HG03045 (cell line): ENCODE data around the gene PRKN.
"Not testable (repeated sequence)": the region's sequence is repeated elsewhere in the genome, so short reads cannot be mapped to it uniquely, and the experiment has no call there.

Experiments
- ATAC-seq: cut with Tn5 transposase; IDR thresholded peaks from one replicate; pipeline ENCODE4 v1.9.1; 2021; ENCODE audit warnings: mild to moderate bottlenecking, moderate library complexity; ENCODE audit not compliant: unreplicated experiment

Gene PRKN

DNA sequence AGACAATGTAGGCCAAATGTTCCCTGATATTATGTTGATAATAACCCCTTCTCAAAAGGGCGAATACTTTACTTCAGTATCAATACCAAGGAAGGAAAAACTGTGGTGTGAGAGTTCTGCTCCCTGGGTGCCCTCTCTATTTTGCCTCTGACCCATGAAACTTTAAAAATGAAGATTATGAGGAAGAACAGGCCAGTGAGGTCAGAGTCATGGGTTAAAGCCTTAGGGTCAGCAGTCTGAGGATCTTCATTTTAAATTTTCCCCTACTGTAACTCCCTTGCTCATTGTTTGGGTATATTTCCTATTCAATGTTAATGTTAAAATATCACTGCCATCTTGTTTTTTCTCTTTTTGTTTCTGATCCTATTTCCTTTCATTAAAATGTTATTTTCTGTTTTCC, 47.9 kb downstream of the PRKN start:
- no peak for ATAC-seq

DNA sequence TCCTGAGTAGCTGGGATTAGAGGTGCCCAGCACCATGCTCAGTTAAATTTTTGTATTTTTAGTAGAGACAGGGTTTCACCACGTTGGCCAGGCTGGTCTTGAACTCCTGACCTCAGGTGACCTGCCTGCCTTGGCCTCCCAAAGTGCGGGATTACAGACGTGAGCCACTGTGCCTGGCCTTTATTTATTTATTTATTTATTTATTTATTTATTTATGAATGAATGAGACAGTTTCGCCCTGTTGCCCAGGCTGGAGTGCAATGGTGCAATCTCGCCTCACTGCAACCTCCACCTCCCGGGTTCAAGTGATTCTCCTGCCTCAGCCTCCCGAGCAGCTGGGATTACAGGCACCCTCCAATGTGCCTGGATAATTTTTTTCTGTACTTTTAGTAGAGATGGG, 48.7 kb downstream of the PRKN start:
- ATAC-seq: not testable (repeated sequence)

GRCh38 chr6:162675503-162675902, 52.1 kb downstream of the PRKN start:
- ATAC-seq: no peak

DNA sequence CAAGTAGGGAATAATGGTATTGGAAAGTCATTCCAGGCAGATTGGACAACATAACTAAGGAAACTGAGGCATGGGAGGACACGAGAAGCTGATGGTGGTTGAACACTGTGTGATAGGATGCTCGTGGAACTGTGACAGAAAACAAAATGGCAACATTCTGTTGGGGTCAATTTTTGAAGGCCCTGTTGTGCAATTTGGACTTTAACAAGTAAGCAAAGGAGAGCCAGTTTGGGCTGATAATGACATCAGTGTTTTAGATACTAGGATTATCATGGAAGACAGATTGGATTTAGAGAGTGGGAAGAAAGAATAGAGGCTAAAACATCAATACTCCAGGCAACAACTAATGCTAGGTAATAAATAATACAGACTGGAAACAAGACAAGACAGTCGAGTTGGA, 53.1 kb downstream of the PRKN start:
- ATAC-seq: no peak

DNA sequence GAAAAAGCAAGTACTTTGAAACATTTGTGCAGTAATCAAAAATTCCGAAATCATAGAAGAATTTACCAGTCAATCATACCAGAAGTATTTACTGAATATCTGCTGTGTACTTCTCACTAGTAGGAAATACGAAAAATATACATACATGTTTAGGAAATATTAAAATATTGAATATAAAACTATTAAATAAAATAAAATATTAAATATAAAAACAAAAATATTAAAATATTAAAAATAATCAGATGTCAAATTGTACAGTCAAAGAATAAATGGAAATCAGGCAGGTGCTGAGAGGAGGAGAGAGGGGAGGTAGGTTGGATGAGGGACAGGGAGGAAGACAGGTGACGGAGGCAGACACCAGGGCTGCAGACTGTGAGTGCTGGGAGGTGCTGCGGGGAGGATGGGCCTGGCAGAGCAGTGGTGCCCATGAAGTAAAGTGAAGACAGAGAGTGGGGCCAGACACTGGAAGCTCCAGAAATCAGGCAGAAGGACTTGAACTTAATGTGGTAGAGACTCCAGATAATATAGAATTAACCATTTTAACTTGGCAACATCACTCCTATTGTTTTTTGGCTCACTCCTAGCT, 55.9 kb downstream of the PRKN start:
- no peak for ATAC-seq

GRCh38 chr6:162670345-162670744, 57.2 kb downstream of the PRKN start:
- ATAC-seq: no peak

- no peak for ATAC-seq
Observed at GRCh38 chr6:162666246-162666645, 61.3 kb downstream of the PRKN start.

DNA sequence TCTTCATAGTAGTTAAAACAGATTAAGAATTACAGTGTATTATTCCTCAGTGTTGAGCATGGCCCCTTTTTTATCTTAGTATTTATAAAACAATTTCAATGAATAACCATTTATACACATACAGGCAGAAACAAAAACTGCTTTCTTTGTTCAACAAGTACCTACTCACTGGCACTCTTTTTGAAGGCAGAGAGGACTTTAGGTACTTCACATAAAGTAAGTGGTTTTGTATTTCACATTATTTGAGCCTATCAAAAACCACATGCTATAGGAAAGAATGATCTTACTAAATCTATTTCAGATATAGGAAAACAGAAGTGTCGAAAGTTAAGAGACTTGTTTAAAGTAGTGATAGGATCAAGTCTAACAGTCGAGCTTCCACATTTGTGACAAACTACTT, 73.8 kb downstream of the PRKN start:
- ATAC-seq: no peak

DNA sequence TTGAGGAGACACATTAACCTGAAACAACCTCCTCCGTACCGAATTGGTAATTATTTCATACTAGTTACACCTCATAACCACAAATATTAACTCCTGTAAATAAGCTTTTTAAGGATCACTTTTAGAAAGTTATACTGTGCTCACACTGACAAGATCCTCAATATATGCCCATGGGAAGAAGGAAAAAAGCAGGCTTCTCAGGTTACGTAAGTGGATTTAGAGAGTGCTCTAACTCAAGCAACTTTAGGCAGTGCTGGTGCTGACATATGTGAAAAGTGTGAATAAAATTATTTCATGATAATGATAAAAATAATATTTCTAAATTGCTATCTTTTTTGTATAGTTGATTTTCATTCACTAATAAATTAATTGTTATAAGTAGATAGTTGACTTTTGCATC, 76.1 kb downstream of the PRKN start:
- ATAC-seq: no peak

DNA sequence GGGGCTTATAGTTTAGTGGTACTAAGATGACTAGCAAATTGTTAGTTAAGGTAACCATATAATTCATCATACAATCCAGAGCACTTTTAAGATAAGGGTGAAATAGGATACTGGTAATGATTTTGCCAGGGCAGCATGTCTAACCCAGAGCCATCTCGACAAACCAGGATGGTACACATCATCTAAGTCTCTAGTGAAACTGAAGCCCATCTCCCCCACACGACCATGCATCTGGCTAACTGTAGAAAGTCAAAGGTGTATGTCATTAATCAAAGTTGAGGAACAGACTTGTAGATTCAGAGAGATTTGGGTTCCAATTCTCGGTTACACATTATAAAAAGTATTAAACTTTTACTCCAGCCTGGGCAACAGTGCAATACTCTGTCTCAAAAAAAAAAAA, 78.3 kb downstream of the PRKN start:
- no peak for ATAC-seq

GRCh38 chr6:162644153-162644552, 83.4 kb downstream of the PRKN start:
- no peak for ATAC-seq

GRCh38 chr6:162640756-162641155, 86.8 kb downstream of the PRKN start:
- no peak for ATAC-seq

DNA sequence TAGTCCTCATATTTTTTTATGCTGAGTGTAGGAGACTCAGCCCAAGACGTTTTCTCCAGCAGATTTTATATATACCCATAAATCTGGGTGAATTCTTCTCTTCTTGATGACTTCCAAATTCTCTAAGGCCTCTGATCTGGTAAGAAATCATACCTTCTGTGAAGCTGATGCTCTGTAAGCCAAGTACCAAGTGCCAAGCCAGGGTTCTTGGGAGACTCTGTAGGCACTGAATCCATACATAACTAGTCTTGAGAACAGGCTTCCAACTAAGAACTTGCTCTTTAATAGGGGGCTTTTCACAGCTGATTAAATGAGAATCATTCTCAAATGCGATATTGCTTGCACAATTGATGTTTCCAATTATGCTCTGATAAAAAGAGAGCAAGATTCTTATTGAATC, 87.6 kb downstream of the PRKN start:
- ATAC-seq: no peak

- no peak for ATAC-seq
Observed at GRCh38 chr6:162638931-162639574, 88.5 kb downstream of the PRKN start.

- ATAC-seq: no peak
Observed at GRCh38 chr6:162637317-162637716, 90.2 kb downstream of the PRKN start.

DNA sequence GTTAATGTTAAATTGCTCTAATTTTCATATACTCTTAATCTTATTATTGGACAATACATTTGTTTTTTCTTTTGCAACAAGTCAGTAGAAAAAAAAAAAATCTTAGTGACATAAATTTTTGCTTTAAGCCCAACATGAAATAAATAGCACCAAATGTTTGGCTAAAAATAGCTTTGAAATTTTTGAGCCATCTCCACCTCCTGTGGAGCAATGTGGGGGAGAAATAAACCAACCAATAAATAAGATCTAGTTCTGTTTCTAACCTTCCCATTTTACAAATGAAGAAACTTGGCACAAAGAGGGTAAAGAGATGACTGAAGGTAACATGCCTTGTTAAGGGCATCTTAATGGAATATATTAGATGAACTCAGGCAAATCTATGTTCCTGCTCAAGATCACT, 91.4 kb downstream of the PRKN start:
- no peak for ATAC-seq

DNA sequence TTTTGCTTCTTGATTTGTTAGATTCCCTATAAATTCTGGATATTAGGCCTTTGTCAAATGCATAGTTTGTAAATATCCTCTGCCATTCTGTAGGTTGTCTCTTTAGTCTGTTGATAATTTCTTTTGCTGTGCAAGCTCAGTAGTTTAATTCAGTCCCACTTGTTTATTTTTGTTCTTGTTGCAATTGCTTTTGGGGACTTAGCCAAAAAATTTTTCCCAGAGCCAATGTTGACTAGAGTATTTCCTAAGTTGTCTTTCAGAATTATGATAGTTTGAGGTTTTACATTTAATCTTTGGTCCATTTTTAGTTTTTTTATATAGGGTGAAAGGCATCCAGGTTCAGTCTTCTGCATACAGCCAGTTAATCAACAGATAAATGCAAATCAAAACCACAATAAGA, 96.0 kb downstream of the PRKN start:
- ATAC-seq: no peak

- no peak for ATAC-seq
Observed at GRCh38 chr6:162630069-162630468, 97.5 kb downstream of the PRKN start.

- no peak for ATAC-seq
Observed at GRCh38 chr6:162627825-162628224, 99.7 kb downstream of the PRKN start.

DNA sequence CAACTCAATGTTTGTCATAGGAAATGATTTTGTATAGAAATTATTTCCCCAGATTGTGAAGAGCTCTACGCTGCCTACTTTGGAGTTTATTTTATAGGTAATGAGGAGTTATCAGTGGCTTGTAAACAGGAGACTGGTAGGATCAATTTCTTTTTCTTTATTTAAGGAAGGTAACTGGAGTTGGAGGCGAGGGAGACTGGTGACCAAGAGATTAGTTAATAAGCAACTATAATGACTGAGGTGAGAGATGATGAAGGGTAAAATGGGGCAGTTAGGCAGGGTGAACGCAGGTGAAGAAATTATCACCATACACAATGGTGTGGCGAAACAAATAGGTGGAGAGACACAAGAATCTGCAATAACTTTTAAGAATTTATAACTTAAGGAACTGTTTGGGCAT, 100.2 kb downstream of the PRKN start:
- ATAC-seq: no peak

GRCh38 chr6:162626869-162627268, 100.7 kb downstream of the PRKN start:
- ATAC-seq: no peak

- no peak for ATAC-seq
Observed at GRCh38 chr6:162625846-162626540, 101.6 kb downstream of the PRKN start.

DNA sequence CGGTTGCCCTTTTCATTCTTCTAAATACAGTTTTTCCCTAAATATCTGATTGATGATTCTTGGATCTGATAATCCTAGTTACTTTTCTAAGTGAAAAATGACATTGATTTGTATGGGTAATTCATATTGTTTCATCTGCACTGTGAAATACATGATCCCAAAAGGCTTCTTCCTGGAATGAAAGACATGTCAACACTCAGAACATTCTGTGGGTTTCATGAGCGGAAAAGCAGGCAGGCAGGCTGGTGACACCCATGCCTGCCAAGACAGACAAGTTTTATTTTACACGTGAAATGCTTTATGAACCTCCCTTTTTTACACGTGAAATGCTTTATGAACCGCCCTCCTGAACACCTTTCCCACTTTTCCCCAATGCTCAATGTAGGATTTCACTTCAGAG, 105.0 kb downstream of the PRKN start:
- ATAC-seq: no peak
